GM12864 (cell line): ENCODE results near the gene ITGB7.

Source experiments
- DNase-seq: peaks from one replicate; pipeline ENCODE4 v3.0.0-alpha.2; 2011; ENCODE audit warnings: low read depth
- H3K4me3 ChIP-seq: 2 replicates; pipeline ENCODE4 v1.5.1; 2011; ENCODE audit warnings: mild to moderate bottlenecking, low read depth, low read length, control low read depth
- TF ChIP-seq, protein P1 (sequence below): IDR thresholded peaks from 2 replicates; pipeline ENCODE4 v1.5.1; 2011; ENCODE audit warnings: low read depth, mild to moderate bottlenecking, moderate library complexity, low read length, control low read depth, inconsistent platforms; ENCODE audit errors: missing control alignments

ITGB7 gene

GRCh38 chr12:53145383-53146260, 61.4 kb downstream of the ITGB7 start:
- no peak for DNase-seq
- TF ChIP-seq, protein P1, sequence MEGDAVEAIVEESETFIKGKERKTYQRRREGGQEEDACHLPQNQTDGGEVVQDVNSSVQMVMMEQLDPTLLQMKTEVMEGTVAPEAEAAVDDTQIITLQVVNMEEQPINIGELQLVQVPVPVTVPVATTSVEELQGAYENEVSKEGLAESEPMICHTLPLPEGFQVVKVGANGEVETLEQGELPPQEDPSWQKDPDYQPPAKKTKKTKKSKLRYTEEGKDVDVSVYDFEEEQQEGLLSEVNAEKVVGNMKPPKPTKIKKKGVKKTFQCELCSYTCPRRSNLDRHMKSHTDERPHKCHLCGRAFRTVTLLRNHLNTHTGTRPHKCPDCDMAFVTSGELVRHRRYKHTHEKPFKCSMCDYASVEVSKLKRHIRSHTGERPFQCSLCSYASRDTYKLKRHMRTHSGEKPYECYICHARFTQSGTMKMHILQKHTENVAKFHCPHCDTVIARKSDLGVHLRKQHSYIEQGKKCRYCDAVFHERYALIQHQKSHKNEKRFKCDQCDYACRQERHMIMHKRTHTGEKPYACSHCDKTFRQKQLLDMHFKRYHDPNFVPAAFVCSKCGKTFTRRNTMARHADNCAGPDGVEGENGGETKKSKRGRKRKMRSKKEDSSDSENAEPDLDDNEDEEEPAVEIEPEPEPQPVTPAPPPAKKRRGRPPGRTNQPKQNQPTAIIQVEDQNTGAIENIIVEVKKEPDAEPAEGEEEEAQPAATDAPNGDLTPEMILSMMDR: no peak

GRCh38 chr12:53143355-53143754, 63.7 kb downstream of the ITGB7 start:
- no peak for DNase-seq
- TF ChIP-seq, protein P1: no peak
- no peak overlapping the region for H3K4me3 ChIP-seq

More at GRCh38 chr12:53145383-53146260, 61.4 kb downstream of the ITGB7 start:
- H3K4me3 ChIP-seq: no peak overlapping the region
